ENCODE measurements around the gene ASIC3.

- no peak for TF ChIP-seq POLR2A (IDR thresholded peaks at IDR 0.05; ENCODE audit: low read depth, low read length)
- no peak for TF ChIP-seq CTCF (conservative IDR thresholded peaks at IDR 0.05; ENCODE audit: low read depth, low read length)
- no peak for TF ChIP-seq RAD21 (IDR thresholded peaks at IDR 0.05; ENCODE audit: low read length)
- no peak for TF ChIP-seq NFE2L2 (IDR thresholded peaks at IDR 0.05; ENCODE audit: low read depth, low read length)
- TF ChIP-seq MAZ (IDR thresholded peaks at IDR 0.05; ENCODE audit: borderline replicate concordance, low read depth, low read length): peak; percentile 83; the same call in 1 of the 2 replicates
- no peak for TF ChIP-seq MXI1 (IDR thresholded peaks at IDR 0.05; ENCODE audit: borderline replicate concordance, low read depth, low read length)
Measured at GRCh38 chr7:151057506-151057988, 9.2 kb downstream of the ASIC3 start, which contains the start of gene CDK5.

All from IMR-90 (cell line).